Raji (cell line): ENCODE results near the gene DDIT4.

Source experiments
- POLR2A ChIP-seq: IDR thresholded peaks from 2 replicates; pipeline ENCODE4 v1.6.1; 2011; ENCODE audit warnings: low read depth, low read length, control low read depth; ENCODE audit not compliant: insufficient read depth

DDIT4 gene

GRCh38 chr10:72273410-72274212 lies at the start of gene DDIT4:
DDIT4 (plus strand) TSS chr10:72273924; CDS start chr10:72274217, 293 bp downstream.
- TF ChIP-seq POLR2A: peak; percentile 100

- TF ChIP-seq POLR2A: no peak
Measured at GRCh38 chr10:72226418-72227027, 47.2 kb upstream of the DDIT4 start.

GRCh38 chr10:72227826-72228225 lies 45.9 kb upstream of the DDIT4 start:
- TF ChIP-seq POLR2A: no peak

- no peak for TF ChIP-seq POLR2A
Measured at GRCh38 chr10:72228318-72228751, 45.4 kb upstream of the DDIT4 start.

GRCh38 chr10:72229261-72230251 lies 44.2 kb upstream of the DDIT4 start:
- TF ChIP-seq POLR2A: no peak

- TF ChIP-seq POLR2A: no peak
Measured at GRCh38 chr10:72233621-72234020, 40.1 kb upstream of the DDIT4 start.

GRCh38 chr10:72234560-72235095 lies 39.1 kb upstream of the DDIT4 start:
- TF ChIP-seq POLR2A: no peak

- TF ChIP-seq POLR2A: no peak
Measured at GRCh38 chr10:72235544-72236279, 38.0 kb upstream of the DDIT4 start.

- TF ChIP-seq POLR2A: no peak
Measured at GRCh38 chr10:72238392-72239175, 35.1 kb upstream of the DDIT4 start.

- no peak for TF ChIP-seq POLR2A
Measured at GRCh38 chr10:72239409-72239808, 34.3 kb upstream of the DDIT4 start.

- TF ChIP-seq POLR2A: no peak
Measured at GRCh38 chr10:72240371-72240770, 33.4 kb upstream of the DDIT4 start.

- no peak for TF ChIP-seq POLR2A
Measured at GRCh38 chr10:72241691-72242252, 32.0 kb upstream of the DDIT4 start.

- TF ChIP-seq POLR2A: no peak
Measured at GRCh38 chr10:72242675-72243074, 31.0 kb upstream of the DDIT4 start.

GRCh38 chr10:72243822-72244437 lies 29.8 kb upstream of the DDIT4 start:
- TF ChIP-seq POLR2A: no peak
